ENCODE measurements around the gene UNK.

DNA sequence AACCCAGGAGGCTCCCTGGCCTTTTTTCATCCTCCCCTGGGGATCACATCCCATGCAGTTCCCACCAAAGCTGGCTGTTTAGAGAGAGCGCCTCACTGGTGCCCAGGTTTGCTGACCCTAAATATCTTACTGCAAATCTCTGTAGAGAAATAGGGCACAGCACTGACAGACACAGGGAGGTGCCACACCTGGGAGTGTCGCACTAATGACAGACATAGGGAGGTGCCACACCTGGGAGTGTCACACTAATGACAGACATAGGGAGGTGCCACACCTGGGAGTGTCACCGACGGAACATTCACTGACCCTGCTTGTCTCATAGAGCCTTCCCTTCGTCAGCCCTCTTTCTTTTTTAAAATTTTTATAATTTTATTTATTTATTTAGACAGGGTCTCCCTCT lies 25.6 kb downstream of the UNK start:
- TF ChIP-seq, protein P1, sequence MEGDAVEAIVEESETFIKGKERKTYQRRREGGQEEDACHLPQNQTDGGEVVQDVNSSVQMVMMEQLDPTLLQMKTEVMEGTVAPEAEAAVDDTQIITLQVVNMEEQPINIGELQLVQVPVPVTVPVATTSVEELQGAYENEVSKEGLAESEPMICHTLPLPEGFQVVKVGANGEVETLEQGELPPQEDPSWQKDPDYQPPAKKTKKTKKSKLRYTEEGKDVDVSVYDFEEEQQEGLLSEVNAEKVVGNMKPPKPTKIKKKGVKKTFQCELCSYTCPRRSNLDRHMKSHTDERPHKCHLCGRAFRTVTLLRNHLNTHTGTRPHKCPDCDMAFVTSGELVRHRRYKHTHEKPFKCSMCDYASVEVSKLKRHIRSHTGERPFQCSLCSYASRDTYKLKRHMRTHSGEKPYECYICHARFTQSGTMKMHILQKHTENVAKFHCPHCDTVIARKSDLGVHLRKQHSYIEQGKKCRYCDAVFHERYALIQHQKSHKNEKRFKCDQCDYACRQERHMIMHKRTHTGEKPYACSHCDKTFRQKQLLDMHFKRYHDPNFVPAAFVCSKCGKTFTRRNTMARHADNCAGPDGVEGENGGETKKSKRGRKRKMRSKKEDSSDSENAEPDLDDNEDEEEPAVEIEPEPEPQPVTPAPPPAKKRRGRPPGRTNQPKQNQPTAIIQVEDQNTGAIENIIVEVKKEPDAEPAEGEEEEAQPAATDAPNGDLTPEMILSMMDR (IDR thresholded peaks at IDR 0.05) = no peak
- no peak for TF ChIP-seq POLR2AphosphoS5 (IDR thresholded peaks at IDR 0.05; ENCODE audit: low read depth, low read length)

All from Panc1 (cell line).